ENCODE measurements around the gene UROC1. TPM values are rescaled to one million over a fixed set of nuclear protein-coding genes. Genes with fewer than 3 reads are reported as not detected.

Gene UROC1
- total and polyA plus RNA-seq, 2 of the 13 experiments (the other 11 are each of a cell fraction or from before 2014, with no cell fraction given), result 0.71 to 1.3 TPM

- 94% methylated on average over 8 of the region's 8 CpGs for WGBS (ENCODE audit: low lambda C conversion rate)
- POLR2A ChIA-PET, result no interaction called here
Observed at GRCh38 chr3:126438186-126438585, 79.4 kb downstream of the UROC1 start.

More at GRCh38 chr3:126438186-126438585, 79.4 kb downstream of the UROC1 start:
- Histone ChIP-seq H3K9ac (ENCODE audit: insufficient read depth, low read depth, low read length) (no peak overlapping the region), H3K4me2 (ENCODE audit: low read depth, low read length) (no peak overlapping the region), H3K27me3 (ENCODE audit: control insufficient read depth in 1 of 2, insufficient read depth in 2 of 2, low read length in 2 of 2) (no peaks in the 10 kb centered on the region), H3K4me3 (replicated peaks in 1 of 3; ENCODE audit: insufficient read depth in 1 of 3, low read depth in 2 of 3, low read length in 3 of 3) (no peak overlapping the region), H3K4me1 (ENCODE audit: insufficient read depth, low read length) (no peaks in the 10 kb centered on the region), H3K36me3 (replicated peaks in 1 of 2; ENCODE audit: control insufficient read depth in 1 of 2, insufficient read depth in 2 of 2, low read length in 2 of 2) (peaks cover 12 to 48% of the 10 kb centered on the region in 2 experiments; a peak in 4 of 5 replicates), H3K79me2 (ENCODE audit: insufficient read depth, low read length) (no peaks in the 10 kb centered on the region), H4K20me1 (ENCODE audit: insufficient read depth, low read length) (no peaks in the 10 kb centered on the region), H3K27ac (ENCODE audit: extremely low read length, insufficient read depth, low read length) (no peak overlapping the region), H2AFZ (ENCODE audit: low read length) (no peak overlapping the region), H3K9me3 (ENCODE audit: low read length) (no peaks in the 10 kb centered on the region)
- DNase-seq (ENCODE audit: low spot score) (no peak), FAIRE-seq (no peak), ATAC-seq (no peak)
- TF ChIP-seq MATR3 (CRISPR knock-in tag; IDR thresholded peaks at IDR 0.05) (no peak), POGK (CRISPR knock-in tag; conservative IDR thresholded peaks at IDR 0.05) (no peak), RXRB (CRISPR knock-in tag; IDR thresholded peaks at IDR 0.05; ENCODE audit: borderline replicate concordance) (no peak), ZC3H13 (CRISPR knock-in tag; IDR thresholded peaks at IDR 0.05) (no peak), BRD4 (CRISPR knock-in tag; IDR thresholded peaks at IDR 0.05) (no peak), ZNF576 (CRISPR knock-in tag; IDR thresholded peaks at IDR 0.05) (no peak), PRPF4 (IDR thresholded peaks at IDR 0.05; ENCODE audit: low read depth, low read length, poor library complexity, severe bottlenecking) (no peak), POLR2G (IDR thresholded peaks at IDR 0.05; ENCODE audit: low read depth, low read length) (no peak), SIN3B (IDR thresholded peaks at IDR 0.05; ENCODE audit: low read length) (no peak), JARID2 (CRISPR knock-in tag; IDR thresholded peaks at IDR 0.05; ENCODE audit: insufficient replicate concordance) (no peak), ATAD3A (CRISPR knock-in tag; IDR thresholded peaks at IDR 0.05) (no peak), TFAP4 (IDR thresholded peaks at IDR 0.05; ENCODE audit: borderline replicate concordance, low read depth) (no peak), RFX5 (IDR thresholded peaks at IDR 0.05; ENCODE audit: low read depth, low read length) (no peak)
- in situ Hi-C loops (cut with HindIII; ENCODE audit: extremely low pct_ligation_motif_present, low pct_unique_long_range_greater_than_20kb), result no loop called here
- intact Hi-C loops (cut with micrococcal nuclease; ENCODE audit: unreplicated experiment), result no loop called here
- no TSS peak for BruUV-seq (replicated peaks)
- CTCF ChIA-PET (ENCODE audit: low intra/inter-chr PET ratio, low total read pairs), result no interaction called here
